CD8-positive, alpha-beta memory T cell (primary cell): Measurements from ENCODE around the gene YES1. TPM values are rescaled to one million over a fixed set of nuclear protein-coding genes. Genes with fewer than 3 reads are reported as not detected.
"Not testable (repeated sequence)": the region's sequence is repeated elsewhere in the genome, so short reads cannot be mapped to it uniquely, and the experiment has no call there.

Source experiments
- CTCF ChIA-PET: fragments of 350-600 bp; sonication (Branson Sonifier 250); formaldehyde crosslinking; loops from one replicate; lab custom pipeline; 2021; ENCODE audit warnings: antibody characterized with exemption; lab: Charles Lee
- POLR2A ChIA-PET: fragments of 350-600 bp; sonication (Branson Sonifier 250); formaldehyde crosslinking; loops from one replicate; lab custom pipeline; 2021; ENCODE audit warnings: antibody characterized with exemption; lab: Charles Lee
- DNase-seq, 5 donors: peaks; one replicate each; pipeline versions ENCODE4 v3.0.0 to v3.0.0-alpha.2; 2020 to 2022; ENCODE audit warnings: mixed read lengths in 1 of 5
- H3K27ac ChIP-seq: one replicate; pipeline ENCODE4 v1.7.0; 2013; ENCODE audit warnings: low read depth, mild to moderate bottlenecking, low read length, moderate library complexity
- H3K27me3 ChIP-seq: 2 replicates; pipeline ENCODE4 v1.7.0; 2013; ENCODE audit warnings: low read length, mild to moderate bottlenecking; ENCODE audit not compliant: insufficient read depth, poor library complexity, severe bottlenecking
- H3K36me3 ChIP-seq: 2 replicates; pipeline ENCODE4 v1.7.0; 2013; ENCODE audit warnings: mild to moderate bottlenecking, low read length, moderate library complexity; ENCODE audit not compliant: insufficient read depth
- H3K4me1 ChIP-seq: 2 replicates; pipeline ENCODE4 v1.7.0; 2013; ENCODE audit warnings: mild to moderate bottlenecking, low read length, moderate library complexity; ENCODE audit not compliant: insufficient read depth
- H3K4me3 ChIP-seq: 2 replicates; pipeline ENCODE4 v1.7.0; 2013; ENCODE audit warnings: mild to moderate bottlenecking, low read length
- H3K9me3 ChIP-seq: 2 replicates; pipeline ENCODE4 v1.7.0; 2013; ENCODE audit warnings: mild to moderate bottlenecking, low read length
- H3K27ac Mint-ChIP-seq, 8 donors: one replicate each; pipeline ENCODE4 v1.8.0; 2020 to 2021; ENCODE audit warnings: mixed read lengths in 8 of 8, mild to moderate bottlenecking in 6 of 8, inconsistent platforms in 3 of 8, moderate library complexity in 3 of 8
- H3K27me3 Mint-ChIP-seq, 2 donors: one replicate each; pipeline ENCODE4 v1.8.0; 2020 to 2021; ENCODE audit warnings: mixed read lengths in 2 of 2, mild to moderate bottlenecking in 1 of 2, moderate library complexity in 1 of 2
- H3K36me3 Mint-ChIP-seq, 3 donors: one replicate each; pipeline ENCODE4 v1.8.0; 2020 to 2021; ENCODE audit warnings: mixed read lengths in 3 of 3, inconsistent platforms in 1 of 3, mild to moderate bottlenecking in 1 of 3
- H3K4me1 Mint-ChIP-seq, 3 donors: one replicate each; pipeline ENCODE4 v1.8.0; 2020 to 2021; ENCODE audit warnings: mixed read lengths in 3 of 3, inconsistent platforms in 1 of 3, mild to moderate bottlenecking in 1 of 3
- H3K4me3 Mint-ChIP-seq, 7 donors: one replicate each; pipeline ENCODE4 v1.8.0; 2020 to 2021; ENCODE audit warnings: mixed read lengths in 7 of 7, mild to moderate bottlenecking in 6 of 7, moderate library complexity in 4 of 7, inconsistent platforms in 2 of 7
- H3K9me3 Mint-ChIP-seq, 5 donors: one replicate each; pipeline ENCODE4 v1.8.0; 2020 to 2022; ENCODE audit warnings: mixed read lengths in 5 of 5, mild to moderate bottlenecking in 3 of 5, moderate library complexity in 2 of 5, inconsistent platforms in 1 of 5
- polyA plus RNA-seq: library from polyadenylated mRNA; unstranded; fragments of 300-500 nt; fragmentation: Illumina TruSeq; gene quantifications from one replicate; pipeline ENCODE4 v1.2.3, GENCODE V29; 2021
- total RNA-seq, 2 experiments: library from RNA; stranded (reverse); gene quantifications; one replicate each; pipeline ENCODE4 v1.2.3, GENCODE V29; 2021

Gene YES1
- total and polyA plus RNA-seq, 3 experiments from 2014 or later, result 3.0 to 21.4 (median 19.0) TPM

GRCh38 chr18:776044-776443 lies 36.0 kb downstream of the YES1 start:
- H3K27me3 Mint-ChIP-seq, H3K36me3 Mint-ChIP-seq, H3K27me3 ChIP-seq, POLR2A ChIA-PET, CTCF ChIA-PET, H3K4me1 ChIP-seq, DNase-seq, H3K9me3 ChIP-seq, H3K36me3 ChIP-seq, H3K4me3 Mint-ChIP-seq, H3K9me3 Mint-ChIP-seq, H3K4me3 ChIP-seq, H3K27ac ChIP-seq: not testable (repeated sequence)
- H3K27ac Mint-ChIP-seq, result peak overlapping the region in 1 of 8 donors; percentile 14
- H3K4me1 Mint-ChIP-seq, result peaks cover 36 to 45% (median 38%) of the 10 kb centered on the region in 3 donors

DNA sequence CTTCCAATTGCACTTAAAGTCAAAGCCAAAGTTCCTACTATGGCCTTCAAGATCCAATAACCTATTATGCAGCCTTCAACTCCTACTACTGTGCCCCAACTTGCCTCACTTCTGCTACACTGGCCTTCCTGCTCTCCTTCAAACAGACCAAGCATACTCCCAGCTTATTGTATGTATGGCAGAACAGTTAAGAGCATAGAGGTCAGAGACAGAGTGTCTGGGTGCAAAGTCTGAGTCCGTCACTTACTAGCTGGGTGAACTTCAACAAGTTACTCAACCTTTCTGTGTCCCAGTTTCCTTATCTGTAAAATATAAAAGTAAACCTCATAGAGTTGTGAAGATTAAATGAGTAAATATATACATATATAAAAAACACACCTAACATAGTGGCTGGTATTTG lies 37.2 kb downstream of the YES1 start:
- H3K4me1 ChIP-seq, result no peaks in the 10 kb centered on the region
- POLR2A ChIA-PET, result no interaction called here
- Mint-ChIP-seq H3K9me3 (no peaks in the 10 kb centered on the region), H3K36me3 (peaks cover 4 to 8% (median 5%) of the 10 kb centered on the region in 3 donors), H3K4me1 (peaks cover 32 to 39% (median 32%) of the 10 kb centered on the region in 3 donors), H3K27me3 (no peaks in the 10 kb centered on the region), H3K27ac (no peak overlapping the region), H3K4me3 (no peak overlapping the region)
- no peak overlapping the region for H3K4me3 ChIP-seq
- CTCF ChIA-PET, result no interaction called here
- peak overlapping the region; percentile 59 for H3K27ac ChIP-seq
- no peaks in the 10 kb centered on the region for H3K27me3 ChIP-seq
- DNase-seq, result no peak
- no peaks in the 10 kb centered on the region for H3K9me3 ChIP-seq
- no peaks in the 10 kb centered on the region for H3K36me3 ChIP-seq

GRCh38 chr18:773980-774624 lies 37.9 kb downstream of the YES1 start:
- Mint-ChIP-seq H3K4me3 (peak overlapping the region in 1 of 7 donors; percentile 47), H3K27ac (peak overlapping the region in 1 of 8 donors; percentile 22), H3K36me3 (peaks cover 4 to 8% (median 5%) of the 10 kb centered on the region in 3 donors), H3K27me3 (no peaks in the 10 kb centered on the region), H3K9me3 (no peaks in the 10 kb centered on the region), H3K4me1 (peaks cover 28 to 35% (median 32%) of the 10 kb centered on the region in 3 donors)
- Histone ChIP-seq H3K27me3 (no peaks in the 10 kb centered on the region), H3K27ac (peak overlapping the region; percentile 59), H3K4me3 (no peak overlapping the region), H3K9me3 (no peaks in the 10 kb centered on the region), H3K4me1 (no peaks in the 10 kb centered on the region), H3K36me3 (no peaks in the 10 kb centered on the region)
- POLR2A ChIA-PET, result no interaction called here
- CTCF ChIA-PET, result no interaction called here
- DNase-seq, result no peak

DNA sequence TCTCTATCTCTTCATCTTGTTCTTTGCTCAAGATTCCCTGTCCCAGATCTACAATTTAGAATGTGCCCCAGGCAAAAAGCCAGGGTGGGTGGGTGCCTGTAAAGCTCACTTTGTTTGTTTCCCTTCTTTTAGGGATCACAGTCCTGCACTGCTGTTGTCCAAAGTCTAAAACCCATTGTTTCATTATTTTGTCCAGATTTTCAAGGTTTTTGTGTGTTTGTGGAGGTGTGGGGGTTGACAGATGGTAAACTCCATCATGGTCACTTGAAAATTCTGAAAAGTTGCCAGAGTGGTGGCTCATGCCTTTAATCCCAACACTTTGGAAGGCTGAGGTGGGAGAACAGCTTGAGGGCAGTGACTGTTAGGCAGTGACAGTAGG lies 41.5 kb downstream of the YES1 start:
- Histone ChIP-seq H3K27ac (no peak overlapping the region), H3K9me3 (no peaks in the 10 kb centered on the region), H3K4me3 (no peak overlapping the region), H3K4me1 (no peaks in the 10 kb centered on the region), H3K36me3 (no peaks in the 10 kb centered on the region), H3K27me3 (no peaks in the 10 kb centered on the region)
- Mint-ChIP-seq H3K27ac (peak overlapping the region in 2 of 8 donors; percentile 63 to 67), H3K4me1 (peaks cover 22 to 29% (median 23%) of the 10 kb centered on the region in 3 donors), H3K27me3 (no peaks in the 10 kb centered on the region), H3K4me3 (no peak overlapping the region), H3K9me3 (no peaks in the 10 kb centered on the region), H3K36me3 (peaks cover 0 to 5% (median 4%) of the 10 kb centered on the region in 3 donors)
- CTCF ChIA-PET, result no interaction called here
- no peak for DNase-seq
- POLR2A ChIA-PET, result no interaction called here

- Mint-ChIP-seq H3K4me1 (peaks cover 17 to 23% (median 20%) of the 10 kb centered on the region in 3 donors), H3K27me3 (no peaks in the 10 kb centered on the region), H3K36me3 (no peaks in the 10 kb centered on the region), H3K9me3 (no peaks in the 10 kb centered on the region), H3K4me3 (no peak overlapping the region), H3K27ac (no peak overlapping the region)
- DNase-seq, result no peak
- H3K27me3 ChIP-seq, result no peaks in the 10 kb centered on the region
- no peaks in the 10 kb centered on the region for H3K36me3 ChIP-seq
- no peaks in the 10 kb centered on the region for H3K4me1 ChIP-seq
- H3K27ac ChIP-seq, result no peak overlapping the region
- no peak overlapping the region for H3K4me3 ChIP-seq
- ChIA-PET CTCF (no interaction called here), POLR2A (no interaction called here)
- H3K9me3 ChIP-seq, result no peaks in the 10 kb centered on the region
Measured at GRCh38 chr18:767961-768360, 44.1 kb downstream of the YES1 start.

- Mint-ChIP-seq H3K27me3 (no peaks in the 10 kb centered on the region), H3K4me3 (no peak overlapping the region), H3K27ac (peak overlapping the region in 3 of 8 donors; percentile 19 to 76 (median 43)), H3K4me1 (peaks cover 17 to 23% (median 22%) of the 10 kb centered on the region in 3 donors), H3K9me3 (no peaks in the 10 kb centered on the region), H3K36me3 (no peaks in the 10 kb centered on the region)
- Histone ChIP-seq H3K36me3 (no peaks in the 10 kb centered on the region), H3K27ac (no peak overlapping the region), H3K9me3 (no peaks in the 10 kb centered on the region), H3K4me1 (no peaks in the 10 kb centered on the region), H3K4me3 (no peak overlapping the region), H3K27me3 (no peaks in the 10 kb centered on the region)
- POLR2A ChIA-PET, result no interaction called here
- CTCF ChIA-PET, result interaction anchor here (0.8 kb wide), 1 partner anchor 63 kb away, joined by 3 read pairs; no protein-coding TSS in a partner anchor
- DNase-seq, result no peak
Measured at GRCh38 chr18:767084-767882, 44.8 kb downstream of the YES1 start.

DNA sequence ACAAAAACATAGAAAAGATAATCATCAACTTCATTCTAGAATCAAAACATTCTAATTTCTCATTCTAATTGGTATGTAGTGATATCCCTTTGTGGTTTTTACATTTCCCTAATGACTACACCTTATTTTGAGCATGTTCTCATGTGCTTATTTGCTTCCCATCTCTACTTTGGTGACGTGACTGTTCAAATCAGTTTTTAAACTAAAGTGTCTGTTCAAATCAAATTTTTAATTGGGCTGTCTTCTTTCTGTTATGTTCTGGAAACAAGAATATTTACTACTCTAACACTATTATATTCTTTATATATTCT lies 45.5 kb downstream of the YES1 start:
- ChIA-PET CTCF (no interaction called here), POLR2A (no interaction called here)
- Histone ChIP-seq H3K4me1 (no peaks in the 10 kb centered on the region), H3K4me3 (no peak overlapping the region), H3K9me3 (no peaks in the 10 kb centered on the region), H3K36me3 (no peaks in the 10 kb centered on the region), H3K27me3 (no peaks in the 10 kb centered on the region), H3K27ac (no peak overlapping the region)
- peaks cover 19 to 27% (median 22%) of the 10 kb centered on the region in 3 donors for H3K4me1 Mint-ChIP-seq
- H3K27ac Mint-ChIP-seq, result no peak overlapping the region
- H3K36me3 Mint-ChIP-seq, result no peaks in the 10 kb centered on the region
- no peak overlapping the region for H3K4me3 Mint-ChIP-seq
- no peaks in the 10 kb centered on the region for H3K9me3 Mint-ChIP-seq
- DNase-seq, result no peak
- peaks cover 0 to under 1% of the 10 kb centered on the region in 2 donors for H3K27me3 Mint-ChIP-seq

DNA sequence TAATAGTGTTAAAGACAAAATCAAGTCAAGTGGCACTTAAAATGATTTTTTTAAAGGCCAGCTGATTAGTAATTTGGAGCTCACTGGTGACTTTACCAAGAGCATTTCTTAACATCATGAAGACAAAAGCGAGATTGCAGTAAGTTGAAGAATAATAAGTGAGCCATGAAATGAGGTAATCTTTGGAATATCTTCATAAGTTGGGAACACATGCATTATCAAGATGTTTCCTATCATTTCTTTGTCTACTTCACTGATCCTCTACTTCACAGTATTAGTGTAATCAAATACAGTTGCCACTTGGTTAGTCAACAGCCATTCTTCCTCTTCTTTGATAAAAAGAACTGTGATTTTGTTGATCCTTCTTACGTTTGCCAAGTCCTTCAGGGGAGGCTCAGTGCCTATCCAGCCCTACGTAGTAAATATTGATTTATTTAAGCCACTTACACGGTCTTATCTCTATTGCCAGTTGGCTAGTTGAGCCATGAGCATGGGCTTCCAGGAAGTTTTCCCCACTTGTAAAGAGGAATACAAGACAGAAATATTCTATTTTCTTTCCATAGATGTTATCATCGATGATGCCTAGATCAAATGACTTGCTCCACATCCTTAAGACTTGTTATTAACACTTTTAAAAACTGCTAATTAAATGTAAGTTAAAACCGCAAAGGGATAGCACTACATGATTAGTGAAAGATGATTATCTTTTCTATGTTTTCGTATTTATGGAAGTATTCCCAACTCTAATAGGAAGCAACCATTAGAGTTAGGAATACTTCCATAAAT lies 46.1 kb downstream of the YES1 start:
- no peak for DNase-seq
- Histone ChIP-seq H3K27ac (no peak overlapping the region), H3K4me3 (no peak overlapping the region), H3K9me3 (no peaks in the 10 kb centered on the region), H3K36me3 (no peaks in the 10 kb centered on the region), H3K27me3 (no peaks in the 10 kb centered on the region), H3K4me1 (no peaks in the 10 kb centered on the region)
- Mint-ChIP-seq H3K4me1 (peaks cover 22 to 30% (median 24%) of the 10 kb centered on the region in 3 donors), H3K27ac (no peak overlapping the region), H3K9me3 (no peaks in the 10 kb centered on the region), H3K27me3 (peaks cover 0 to 1% of the 10 kb centered on the region in 2 donors), H3K36me3 (no peaks in the 10 kb centered on the region), H3K4me3 (no peak overlapping the region)
- ChIA-PET POLR2A (no interaction called here), CTCF (no interaction called here)
